Measurements from ENCODE around the gene JAK3. TPM values are rescaled to one million over a fixed set of nuclear protein-coding genes. Genes with fewer than 3 reads are reported as not detected.

The JAK3 gene
- total RNA-seq, 1 donor, result 1.3 TPM

GRCh38 chr19:17795495-17795856 lies 52.3 kb downstream of the JAK3 start:
- H3K4me3 ChIP-seq (ENCODE audit: low read depth, low read length), result no peak overlapping the region
- DNase-seq (ENCODE audit: low read depth), result no peak
- TF ChIP-seq CTCF (IDR thresholded peaks at IDR 0.05; ENCODE audit: insufficient read depth, low read length), result no peak

GRCh38 chr19:17794731-17795494 lies 52.9 kb downstream of the JAK3 start, which contains the start of gene B3GNT3:
B3GNT3 (plus strand) TSS chr19:17795138; CDS start chr19:17807808, 12,670 bp downstream.
- no peak for TF ChIP-seq CTCF (IDR thresholded peaks at IDR 0.05; ENCODE audit: insufficient read depth, low read length)
- H3K4me3 ChIP-seq (ENCODE audit: low read depth, low read length), result no peak within 1 kb of the TSS
- no peak for DNase-seq (ENCODE audit: low read depth)

GRCh38 chr19:17794412-17794730 lies 53.4 kb downstream of the JAK3 start:
- no peak overlapping the region for H3K4me3 ChIP-seq (ENCODE audit: low read depth, low read length)
- no peak for DNase-seq (ENCODE audit: low read depth)
- TF ChIP-seq CTCF (IDR thresholded peaks at IDR 0.05; ENCODE audit: insufficient read depth, low read length), result no peak

- TF ChIP-seq CTCF (IDR thresholded peaks at IDR 0.05; ENCODE audit: insufficient read depth, low read length), result no peak
- no peak for DNase-seq (ENCODE audit: low read depth)
- H3K4me3 ChIP-seq (ENCODE audit: low read depth, low read length), result no peak overlapping the region
Observed at GRCh38 chr19:17790059-17790780, 57.6 kb downstream of the JAK3 start.

GRCh38 chr19:17788632-17789031 lies 59.1 kb downstream of the JAK3 start:
- TF ChIP-seq CTCF (IDR thresholded peaks at IDR 0.05; ENCODE audit: insufficient read depth, low read length), result no peak
- no peak for DNase-seq (ENCODE audit: low read depth)

GRCh38 chr19:17787274-17787913 lies 60.4 kb downstream of the JAK3 start:
- H3K4me3 ChIP-seq (ENCODE audit: low read depth, low read length), result no peak overlapping the region
- TF ChIP-seq CTCF (IDR thresholded peaks at IDR 0.05; ENCODE audit: insufficient read depth, low read length), result no peak
- no peak for DNase-seq (ENCODE audit: low read depth)

More at GRCh38 chr19:17788632-17789031, 59.1 kb downstream of the JAK3 start:
- no peak overlapping the region for H3K4me3 ChIP-seq (ENCODE audit: low read depth, low read length)
